H1 (cell line): ENCODE measurements around the gene SRF. TPM values are rescaled to one million over a fixed set of nuclear protein-coding genes. Genes with fewer than 3 reads are reported as not detected.

ENCODE experiments used
- CTCF ChIA-PET: fragments of 300-600 bp; sonication (Branson Sonifier 250); formaldehyde crosslinking; loops from one replicate; lab custom pipeline; 2021; ENCODE audit not compliant: partially characterized antibody; lab: Charles Lee
- POLR2A ChIA-PET: fragments of 300-600 bp; sonication (Branson Sonifier 250); formaldehyde crosslinking; loops from one replicate; lab custom pipeline; 2021; ENCODE audit warnings: inconsistent platforms; ENCODE audit not compliant: partially characterized antibody; lab: Charles Lee
- DNase-seq, 2 experiments: peaks; one replicate each; pipeline versions ENCODE4 v3.0.0 to v3.0.0-alpha.2; 2010 to 2022; ENCODE audit warnings: low spot score in 2 of 2, low read depth in 1 of 2, mixed read lengths in 1 of 2
- FAIRE-seq: peaks from 2 replicates; lab custom pipeline; 2011; peaks lifted over from hg19 to GRCh38; lab: Jason Lieb, UNC
- H2AFZ ChIP-seq: 2 replicates; pipeline ENCODE4 v1.8.1; 2012; ENCODE audit warnings: low read length, inconsistent platforms
- H2AK5ac ChIP-seq: 2 replicates; pipeline ENCODE4 v1.6.1; 2013; ENCODE audit warnings: low read depth, low read length
- H2BK120ac ChIP-seq: replicated peaks from 2 replicates; pipeline ENCODE3; 2013; ENCODE audit warnings: low read depth, low read length, inconsistent platforms
- H2BK12ac ChIP-seq: 2 replicates; pipeline ENCODE4 v1.6.1; 2013; ENCODE audit warnings: low read depth, low read length
- H2BK15ac ChIP-seq: 2 replicates; pipeline ENCODE4 v1.6.1; 2013; ENCODE audit warnings: low read length
- H2BK20ac ChIP-seq: 2 replicates; pipeline ENCODE4 v1.6.1; 2013; ENCODE audit warnings: low read length
- H2BK5ac ChIP-seq: 2 replicates; pipeline ENCODE4 v1.6.1; 2013; ENCODE audit warnings: low read depth, low read length
- H3K14ac ChIP-seq: 2 replicates; pipeline ENCODE4 v1.6.1; 2013; ENCODE audit warnings: inconsistent platforms; ENCODE audit not compliant: insufficient read length
- H3K18ac ChIP-seq: 2 replicates; pipeline ENCODE4 v1.6.1; 2013; ENCODE audit warnings: low read length; ENCODE audit errors: extremely low read depth
- H3K23ac ChIP-seq: 2 replicates; pipeline ENCODE4 v1.6.1; 2013; ENCODE audit warnings: inconsistent platforms; ENCODE audit not compliant: insufficient read length
- H3K23me2 ChIP-seq: 2 replicates; pipeline ENCODE4 v1.6.1; 2013; ENCODE audit warnings: low read depth, low read length
- H3K27ac ChIP-seq: 2 replicates; pipeline ENCODE4 v1.6.1; 2011; ENCODE audit warnings: low read depth, low read length, inconsistent platforms
- H3K27me3 ChIP-seq, 4 experiments: replicated peaks in 1 of 4; 1 replicate in 1 of 4; 2 replicates in 3 of 4; pipeline versions ENCODE4 v1.6.1 to v1.8.1; 2011 to 2013; ENCODE audit warnings: low read length in 3 of 4, mild to moderate bottlenecking in 3 of 4, inconsistent platforms in 2 of 4, mixed read lengths in 2 of 4, moderate library complexity in 1 of 4; ENCODE audit not compliant: control insufficient read depth in 3 of 4, insufficient read depth in 3 of 4; ENCODE audit errors: extremely low read depth in 1 of 4
- H3K36me3 ChIP-seq, 4 experiments: 2 replicates each; pipeline versions ENCODE4 v1.6.1 to v1.8.1; 2011 to 2013; ENCODE audit warnings: mild to moderate bottlenecking in 4 of 4, low read length in 3 of 4, moderate library complexity in 2 of 4, control low read depth in 1 of 4, inconsistent platforms in 1 of 4; ENCODE audit not compliant: insufficient read depth in 4 of 4, control insufficient read depth in 2 of 4
- H3K4ac ChIP-seq: replicated peaks from 2 replicates; pipeline ENCODE3; 2013; ENCODE audit warnings: low read length, low read depth, mixed read lengths, inconsistent platforms; ENCODE audit not compliant: insufficient read length
- H3K4me1 ChIP-seq, 4 experiments: replicated peaks in 1 of 4; 1 replicate in 1 of 4; 2 replicates in 3 of 4; pipeline versions ENCODE4 v1.6.1 to v1.8.1; 2011 to 2013; ENCODE audit warnings: low read length in 3 of 4, inconsistent platforms in 2 of 4, mixed read lengths in 1 of 4; ENCODE audit not compliant: insufficient read depth in 4 of 4, control insufficient read depth in 3 of 4
- H3K4me2 ChIP-seq, 2 experiments: 2 replicates each; pipeline versions ENCODE4 v1.6.1 to v1.8.1; 2011 to 2013; ENCODE audit warnings: low read depth in 2 of 2, low read length in 2 of 2, control low read depth in 1 of 2, inconsistent platforms in 1 of 2, mild to moderate bottlenecking in 1 of 2; ENCODE audit not compliant: insufficient read depth in 1 of 2
- H3K4me3 ChIP-seq, 4 experiments: fragments of 200-600, 300-600 bp in 1 of 4; sonication (generic), shearing (Covaris generic), sonication (Bioruptor Twin) in 1 of 4; 2 replicates each; pipeline versions ENCODE4 v1.5.1 to v1.8.1; 2011 to 2016; ENCODE audit warnings: low read length in 4 of 4, low read depth in 3 of 4, control low read depth in 2 of 4, inconsistent platforms in 2 of 4, mild to moderate bottlenecking in 2 of 4, mixed read lengths in 1 of 4, moderate library complexity in 1 of 4; ENCODE audit not compliant: insufficient read depth in 2 of 4; ENCODE audit errors: extremely low read depth in 1 of 4
- H3K56ac ChIP-seq: replicated peaks from 2 replicates; pipeline ENCODE3; 2013; ENCODE audit warnings: low read depth, mild to moderate bottlenecking, mixed read lengths, low read length, inconsistent platforms; ENCODE audit not compliant: insufficient read length
- H3K79me1 ChIP-seq: 2 replicates; pipeline ENCODE4 v1.6.1; 2013; ENCODE audit warnings: low read depth, low read length, control low read depth
- H3K79me2 ChIP-seq, 2 experiments: 2 replicates each; pipeline versions ENCODE4 v1.6.1 to v1.8.1; 2012 to 2013; ENCODE audit warnings: low read length in 2 of 2, mild to moderate bottlenecking in 2 of 2, inconsistent platforms in 1 of 2; ENCODE audit not compliant: insufficient read depth in 2 of 2, control insufficient read depth in 1 of 2
- H3K9ac ChIP-seq, 4 experiments: replicated peaks in 1 of 4; 1 replicate in 1 of 4; 2 replicates in 3 of 4; pipeline versions ENCODE4 v1.6.1 to v1.8.1; 2011 to 2013; ENCODE audit warnings: low read depth in 3 of 4, low read length in 3 of 4, control low read depth in 2 of 4, mild to moderate bottlenecking in 2 of 4, moderate library complexity in 2 of 4, inconsistent platforms in 1 of 4; ENCODE audit errors: extremely low read depth in 1 of 4
- H3K9me3 ChIP-seq, 2 experiments: 2 replicates each; pipeline versions ENCODE4 v1.6.1 to v1.8.1; 2012 to 2013; ENCODE audit warnings: mild to moderate bottlenecking in 2 of 2, moderate library complexity in 2 of 2, control low read depth in 1 of 2, inconsistent platforms in 1 of 2, low read depth in 1 of 2, low read length in 1 of 2, mixed read lengths in 1 of 2; ENCODE audit not compliant: insufficient read depth in 2 of 2
- H4K20me1 ChIP-seq, 2 experiments: replicated peaks in 1 of 2; 2 replicates each; pipeline versions ENCODE3 to v1.8.1; 2011 to 2013; ENCODE audit warnings: inconsistent platforms in 2 of 2, low read length in 2 of 2, mild to moderate bottlenecking in 1 of 2; ENCODE audit not compliant: insufficient read depth in 2 of 2, control insufficient read depth in 1 of 2
- H4K5ac ChIP-seq: 2 replicates; pipeline ENCODE4 v1.6.1; 2013; ENCODE audit warnings: low read length, low read depth, mixed read lengths, inconsistent platforms; ENCODE audit not compliant: insufficient read length
- H4K8ac ChIP-seq: 2 replicates; pipeline ENCODE4 v1.8.0; 2013; ENCODE audit warnings: mild to moderate bottlenecking, moderate library complexity, low read length, inconsistent platforms; ENCODE audit not compliant: insufficient read depth; ENCODE audit errors: extremely low read depth
- H4K91ac ChIP-seq: replicated peaks from 2 replicates; pipeline ENCODE3; 2013; ENCODE audit warnings: low read length, mixed read lengths, inconsistent platforms; ENCODE audit not compliant: insufficient read length
- ATF2 ChIP-seq: IDR thresholded peaks from 2 replicates; pipeline ENCODE4 v1.6.1; 2012; ENCODE audit warnings: low read length, inconsistent platforms
- BACH1 ChIP-seq: IDR thresholded peaks from 2 replicates; pipeline ENCODE4 v1.6.1; 2012; ENCODE audit warnings: low read length, improper control_type of control experiment
- CREB1 ChIP-seq: IDR thresholded peaks from 2 replicates; pipeline ENCODE4 v1.6.1; 2012; ENCODE audit warnings: inconsistent platforms
- KDM4A ChIP-seq: IDR thresholded peaks from one replicate; pipeline ENCODE4 v1.7.1; 2012; ENCODE audit warnings: low read depth, mild to moderate bottlenecking, moderate library complexity, low read length, inconsistent platforms; ENCODE audit not compliant: severe bottlenecking
- POLR2AphosphoS5 ChIP-seq: IDR thresholded peaks from 2 replicates; pipeline ENCODE4 v1.6.1; 2011; ENCODE audit warnings: low read depth, low read length
- POU5F1 ChIP-seq: IDR thresholded peaks from 2 replicates; pipeline ENCODE4 v1.6.1; 2011; ENCODE audit warnings: low read depth, mild to moderate bottlenecking, low read length, moderate library complexity
- RXRA ChIP-seq: IDR thresholded peaks from 2 replicates; pipeline ENCODE4 v1.6.1; 2011; ENCODE audit warnings: low read depth, mild to moderate bottlenecking, low read length, moderate library complexity; ENCODE audit not compliant: insufficient read depth
- SP4 ChIP-seq: IDR thresholded peaks from 2 replicates; pipeline ENCODE4 v1.6.1; 2012; ENCODE audit warnings: low read length, inconsistent platforms
- USF2 ChIP-seq: IDR thresholded peaks from 2 replicates; pipeline ENCODE4 v1.6.1; 2011; ENCODE audit warnings: low read length, improper control_type of control experiment
- WGBS, 2 experiments: shearing (Covaris generic) in 1 of 2; methylation state at CpG; one replicate each; pipeline versions ENCODE4 v1.1.6 to v1.1.7; 2013 to 2015; ENCODE audit warnings: low lambda C conversion rate in 2 of 2, mixed read lengths in 2 of 2, inconsistent platforms in 1 of 2, low coverage in 1 of 2, missing lambda C conversion rate in 1 of 2; ENCODE audit not compliant: insufficient replicate concordance in 2 of 2, insufficient coverage in 1 of 2, insufficient read length in 1 of 2; ENCODE audit errors: extremely low coverage in 1 of 2, missing lambda C conversion rate in 1 of 2; 5-methylcytosine and 5-hydroxymethylcytosine counted together
- polyA plus RNA-seq, 7 experiments: library from polyadenylated mRNA; depleted of rRNA in 3 of 7; stranded (reverse) in 5 of 7; unstranded in 2 of 7; fragments of >200 nt in 5 of 7; fragments of 200-250 nt in 2 of 7; gene quantifications; 1 replicate in 5 of 7; 2 replicates in 1 of 7; 4 replicates in 1 of 7; pipeline versions ENCODE4 v1.2.1 to v1.2.3, GENCODE V29; 2011 to 2013; ENCODE audit warnings: missing spikeins in 2 of 7, mixed read lengths in 2 of 7
- total RNA-seq: library from RNA; stranded (reverse); fragmentation: NEBNext Ultra II Directional; extraction: Animal tissue kit (Norgen Biotek cat#: 25700); gene quantifications from 2 replicates; pipeline ENCODE4 v1.2.1, GENCODE V29; 2021
- TF ChIP-seq, protein P1 (sequence below): IDR thresholded peaks from 2 replicates; pipeline ENCODE4 v1.6.1; 2011; ENCODE audit warnings: low read depth, mild to moderate bottlenecking, low read length; ENCODE audit not compliant: insufficient read depth

SRF gene
- total and polyA plus RNA-seq, 2 of the 8 experiments (the other 6 are each of a cell fraction or from before 2014, with no cell fraction given) = 49.0 to 69.5 TPM

- Histone ChIP-seq H3K18ac (peak overlapping the region; percentile 95), H4K5ac (peak overlapping the region; percentile 81), H3K23ac (no peak overlapping the region), H2BK5ac (peak overlapping the region; percentile 81; the same call in 1 of the 2 replicates), H4K20me1 (peaks cover 0 to 5% of the 10 kb centered on the region in 2 experiments), H2AFZ (no peak overlapping the region; the same call in 1 of the 2 replicates), H3K27me3 (no peaks in the 10 kb centered on the region), H3K23me2 (peaks cover 8% of the 10 kb centered on the region), H3K4ac (no peak overlapping the region), H3K4me2 (peak overlapping the region; percentile 69 to 90), H2BK15ac (no peak overlapping the region), H3K4me1 (peaks cover 0 to 3% (median 1%) of the 10 kb centered on the region in 4 experiments; a peak in 1 of 7 replicates), H3K79me2 (no peaks in the 10 kb centered on the region), H2BK12ac (no peak overlapping the region), H2BK120ac (no peak overlapping the region), H3K36me3 (peaks cover 9 to 20% (median 19%) of the 10 kb centered on the region in 4 experiments; a peak in 7 of 8 replicates), H4K8ac (peak overlapping the region; percentile 90; the same call in 1 of the 2 replicates), H3K56ac (no peak overlapping the region), H3K27ac (peak overlapping the region; percentile 68), H3K9me3 (no peaks in the 10 kb centered on the region), H3K14ac (no peak overlapping the region), H3K4me3 (peak overlapping the region; percentile 54 to 86 (median 80)), H3K79me1 (no peaks in the 10 kb centered on the region), H4K91ac (peak overlapping the region; percentile 54), H2AK5ac (no peak overlapping the region), H3K9ac (peak overlapping the region in 3 of 4 experiments; percentile 64 to 70 (median 65); a peak in 6 of 7 replicates), H2BK20ac (no peak overlapping the region)
- ChIA-PET POLR2A (interaction anchor here (1.0 to 4.0 kb wide), 11 partner anchors 9 to 122 kb away, joined by 3 to 30 read pairs (median 6); partner anchors contain the start of genes DNPH1, KLC4, MRPL2 and PTK7), CTCF (interaction anchor here (1.2 to 1.5 kb wide), 2 partner anchors 11 to 153 kb away, joined by 3 to 6 read pairs; no protein-coding TSS in a partner anchor)
- DNase-seq (no peak), FAIRE-seq (peak; percentile 28)
- WGBS, 2 experiments = 24% methylated on average over 9 of the region's 9 CpGs; no CpG with 5 or more reads in 1 of the 2 experiments
- TF ChIP-seq BACH1 (no peak), ATF2 (no peak), POLR2AphosphoS5 (0 out of 2 replicates have a peak, but pooled peaks have one; percentile 98), KDM4A (no peak), CREB1 (peak; percentile 36; the same call in 1 of the 2 replicates), POU5F1 (no peak), USF2 (0 out of 2 replicates have a peak, but pooled peaks have one; percentile 2), RXRA (no peak), SP4 (no peak)
- TF ChIP-seq, protein P1, sequence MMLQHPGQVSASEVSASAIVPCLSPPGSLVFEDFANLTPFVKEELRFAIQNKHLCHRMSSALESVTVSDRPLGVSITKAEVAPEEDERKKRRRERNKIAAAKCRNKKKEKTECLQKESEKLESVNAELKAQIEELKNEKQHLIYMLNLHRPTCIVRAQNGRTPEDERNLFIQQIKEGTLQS = no peak
These were observed 10.5 kb downstream of the SRF start for GRCh38 chr6:43181621-43181941.
